ENCODE measurements around the gene TMEM33. TPM values are rescaled to one million over a fixed set of nuclear protein-coding genes. Genes with fewer than 3 reads are reported as not detected.

The TMEM33 gene
- total RNA-seq, 1 donor from 2014 or later: 53.3 TPM

DNA sequence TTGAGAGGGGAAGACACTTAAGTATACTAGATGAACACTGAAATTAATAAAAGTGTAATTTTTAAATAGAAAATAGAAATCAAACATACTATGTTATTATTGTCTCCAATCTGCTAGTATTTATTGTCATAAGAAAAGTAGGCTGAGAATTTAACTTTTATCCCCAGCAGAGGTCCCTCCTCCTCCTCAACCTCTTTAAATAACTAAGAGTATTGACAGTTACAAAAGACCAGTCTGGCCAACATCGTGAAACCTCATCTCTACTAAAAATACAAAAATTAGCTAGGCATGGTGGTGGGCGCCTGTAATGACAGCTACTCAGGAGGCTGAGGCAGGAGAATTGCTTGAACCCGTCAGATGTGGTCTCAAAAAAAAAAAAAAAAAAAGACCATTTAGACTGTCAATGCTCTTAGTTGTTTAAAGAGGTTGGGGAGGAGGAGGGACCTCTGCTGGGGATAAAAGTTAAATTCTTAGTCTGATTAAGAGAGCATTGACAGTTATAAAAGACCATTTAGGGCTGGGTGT, 59.3 kb downstream of the TMEM33 start:
- DNase-seq (ENCODE audit: extremely low read depth, low read depth, low spot score): no peak

GRCh38 chr4:41998019-41998418, 62.8 kb downstream of the TMEM33 start:
- no peak for DNase-seq (ENCODE audit: extremely low read depth, low read depth, low spot score)

DNA sequence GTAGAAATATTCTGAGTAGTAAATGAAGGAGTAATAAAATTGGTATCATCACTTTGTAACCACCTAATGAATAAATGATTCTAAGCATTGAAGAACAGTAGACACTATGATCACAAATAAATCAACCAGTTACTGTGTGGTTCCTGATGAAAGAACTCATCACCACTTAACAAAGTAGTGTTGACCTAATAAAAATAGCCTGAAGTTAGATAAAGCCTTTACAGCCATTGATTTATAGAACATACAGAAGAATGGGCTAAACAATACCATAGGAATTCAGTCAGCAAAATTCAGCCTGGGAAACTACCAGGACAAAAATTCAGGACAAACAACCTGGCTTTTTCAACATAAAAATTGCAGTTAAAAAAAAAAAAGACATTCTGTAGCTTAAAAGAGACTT, 64.1 kb downstream of the TMEM33 start:
- no peak for DNase-seq (ENCODE audit: extremely low read depth, low read depth, low spot score)

DNA sequence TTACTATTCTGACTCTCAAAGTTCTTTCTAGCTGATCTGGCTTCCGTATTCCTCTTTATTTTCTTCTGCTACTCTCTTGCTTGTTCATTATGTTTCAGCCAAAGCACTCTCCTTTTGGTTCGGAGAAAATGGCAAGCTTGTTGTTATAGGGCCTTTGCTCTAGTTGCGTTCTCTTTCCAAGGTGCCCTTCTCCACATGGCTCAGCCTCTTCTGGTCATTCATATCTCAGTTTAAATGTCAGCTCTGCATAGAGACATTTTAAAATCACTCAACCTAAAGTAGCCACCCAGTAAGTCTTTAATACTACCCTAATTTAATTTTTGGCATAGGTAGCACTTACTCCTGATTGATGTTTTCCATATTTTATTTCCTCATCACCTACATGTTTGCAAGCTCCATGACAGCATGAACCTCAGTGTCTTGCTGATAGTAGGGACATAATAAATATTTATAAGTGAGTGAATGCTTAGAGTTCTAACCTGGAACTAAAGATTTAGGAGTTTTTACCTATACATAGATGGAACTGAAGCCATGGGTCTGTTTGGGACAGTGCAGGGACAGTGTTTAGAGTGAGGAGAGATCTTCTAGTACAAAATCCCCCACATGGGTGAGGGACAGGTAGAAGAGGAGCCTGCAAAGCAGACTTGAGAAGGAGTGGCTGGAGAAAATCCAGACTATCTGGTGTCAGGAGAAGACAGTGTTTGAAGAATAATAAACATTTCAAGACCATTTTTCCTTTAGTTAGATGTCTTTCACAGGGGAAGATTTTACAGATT, 73.0 kb downstream of the TMEM33 start:
- no peak for DNase-seq (ENCODE audit: extremely low read depth, low read depth, low spot score)

Other genes with a start within 250 kb of the TMEM33 start
- not detected in 2 replicates for gene PHOX2B, start 186.7 kb upstream of the TMEM33 start, total RNA-seq
- 0.18 TPM in 1 of 2 replicates, not detected in the other for gene DCAF4L1, start 46.3 kb downstream of the TMEM33 start, total RNA-seq
- 43.0 and 48.6 TPM in 2 replicates for gene SLC30A9, start 55.1 kb downstream of the TMEM33 start, total RNA-seq
- 0.53 and 1.7 TPM in 2 replicates for gene BEND4, start 217.2 kb downstream of the TMEM33 start, total RNA-seq

All from glomerular endothelial cell (primary cell).